Hematopoietic multipotent progenitor cell treated with erythropoietin and hydrocortisone succinate and interleukin-3 and kit ligand, for 6 days (in vitro differentiated cells): ENCODE results near the gene UNC5B.
A peak's percentile ranks its signal among the peaks of the same experiment; 100 is the strongest.

Experiments
- DNase-seq: peaks from one replicate; pipeline ENCODE4 v3.0.0-alpha.2; 2015

Gene UNC5B

GRCh38 chr10:71325267-71325666 is 112.9 kb downstream of the UNC5B start:
- DNase-seq = no peak

- DNase-seq = no peak
Measured at GRCh38 chr10:71326464-71326881, 114.1 kb downstream of the UNC5B start.

GRCh38 chr10:71330789-71331404 is 118.5 kb downstream of the UNC5B start:
- DNase-seq = no peak

GRCh38 chr10:71331736-71332135 is 119.4 kb downstream of the UNC5B start:
- DNase-seq = no peak

- DNase-seq = no peak
Measured at GRCh38 chr10:71332466-71332865, 120.1 kb downstream of the UNC5B start.

- peak; percentile 29 for DNase-seq
Measured at GRCh38 chr10:71333129-71333887, 120.9 kb downstream of the UNC5B start.

- no peak for DNase-seq
Measured at GRCh38 chr10:71334221-71334791, 121.9 kb downstream of the UNC5B start.

- no peak for DNase-seq
Measured at GRCh38 chr10:71335173-71335708, 122.9 kb downstream of the UNC5B start.

- DNase-seq = no peak
Measured at GRCh38 chr10:71336632-71337031, 124.3 kb downstream of the UNC5B start.

GRCh38 chr10:71337219-71337701 is 124.9 kb downstream of the UNC5B start:
- DNase-seq = no peak

GRCh38 chr10:71338728-71339495 is 126.5 kb downstream of the UNC5B start:
- peak; percentile 63 for DNase-seq

- DNase-seq = no peak
Measured at GRCh38 chr10:71339796-71340589, 127.6 kb downstream of the UNC5B start.

- DNase-seq = no peak
Measured at GRCh38 chr10:71342573-71343391, 130.4 kb downstream of the UNC5B start.

- DNase-seq = peak; percentile 66
Measured at GRCh38 chr10:71343392-71343773, 131.0 kb downstream of the UNC5B start.

- no peak for DNase-seq
Measured at GRCh38 chr10:71344154-71344925, 132.0 kb downstream of the UNC5B start.

- peak; percentile 31 for DNase-seq
Measured at GRCh38 chr10:71344993-71345480, 132.7 kb downstream of the UNC5B start.

GRCh38 chr10:71345694-71346093 is 133.3 kb downstream of the UNC5B start:
- DNase-seq = peak; percentile 57

GRCh38 chr10:71346731-71347130 is 134.4 kb downstream of the UNC5B start:
- DNase-seq = no peak

GRCh38 chr10:71347587-71348395 is 135.4 kb downstream of the UNC5B start:
- no peak for DNase-seq
